22Rv1 (cell line): Measurements from ENCODE around the gene HBP1.

Experiments used
- ZFX ChIP-seq: fragments of 450-650 bp; IDR thresholded peaks from 2 replicates; pipeline ENCODE4 v1.6.1; 2017; ENCODE audit warnings: antibody characterized with exemption, borderline replicate concordance
- TF ChIP-seq, protein P1 (sequence below): fragments of 450-650 bp; IDR thresholded peaks from 2 replicates; pipeline ENCODE4 v1.5.1; 2017; ENCODE audit warnings: mild to moderate bottlenecking

DNA sequence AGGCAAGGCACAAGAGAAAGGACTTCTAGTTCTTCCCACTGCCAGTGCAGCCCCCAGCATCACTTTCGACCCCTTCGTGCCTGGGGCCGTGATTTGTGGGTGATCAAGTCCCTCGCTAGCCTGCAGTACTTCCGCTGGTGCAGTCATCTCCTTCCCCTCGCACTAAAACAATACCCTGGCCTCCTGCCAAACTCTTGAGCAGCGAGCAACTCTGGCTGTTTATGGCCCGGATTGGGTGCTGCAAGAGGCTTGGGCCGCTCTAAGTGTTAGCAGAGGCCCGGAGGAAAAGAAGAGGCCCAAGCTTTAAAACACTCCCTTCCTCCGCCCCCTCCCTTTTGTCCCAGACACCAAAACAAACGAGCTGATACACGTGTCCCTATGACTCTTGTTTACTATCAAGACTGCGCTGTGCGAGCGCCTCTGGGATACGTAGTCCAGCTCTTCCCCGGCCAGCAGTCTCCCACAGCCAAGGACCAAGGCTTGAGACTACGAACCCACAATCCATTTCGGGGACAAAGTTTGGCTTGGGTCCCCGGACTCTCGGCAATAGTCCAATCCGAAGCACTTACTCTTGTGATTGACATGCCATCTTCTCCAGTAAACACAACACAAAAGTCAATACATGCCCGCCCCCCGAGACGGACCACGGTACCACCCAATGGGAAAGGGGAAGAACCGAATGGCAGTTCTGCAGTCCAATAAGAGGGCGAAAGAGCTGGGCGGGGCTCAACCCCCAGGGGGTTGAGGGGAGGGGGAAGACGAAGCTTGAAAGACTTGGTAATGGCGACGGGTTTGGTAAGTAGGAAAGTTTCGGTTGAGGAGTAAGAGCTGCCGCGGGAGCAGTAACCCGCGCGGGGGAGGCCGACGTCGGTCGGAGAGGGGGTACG lies at the start of gene HBP1:
- TF ChIP-seq, protein P1, sequence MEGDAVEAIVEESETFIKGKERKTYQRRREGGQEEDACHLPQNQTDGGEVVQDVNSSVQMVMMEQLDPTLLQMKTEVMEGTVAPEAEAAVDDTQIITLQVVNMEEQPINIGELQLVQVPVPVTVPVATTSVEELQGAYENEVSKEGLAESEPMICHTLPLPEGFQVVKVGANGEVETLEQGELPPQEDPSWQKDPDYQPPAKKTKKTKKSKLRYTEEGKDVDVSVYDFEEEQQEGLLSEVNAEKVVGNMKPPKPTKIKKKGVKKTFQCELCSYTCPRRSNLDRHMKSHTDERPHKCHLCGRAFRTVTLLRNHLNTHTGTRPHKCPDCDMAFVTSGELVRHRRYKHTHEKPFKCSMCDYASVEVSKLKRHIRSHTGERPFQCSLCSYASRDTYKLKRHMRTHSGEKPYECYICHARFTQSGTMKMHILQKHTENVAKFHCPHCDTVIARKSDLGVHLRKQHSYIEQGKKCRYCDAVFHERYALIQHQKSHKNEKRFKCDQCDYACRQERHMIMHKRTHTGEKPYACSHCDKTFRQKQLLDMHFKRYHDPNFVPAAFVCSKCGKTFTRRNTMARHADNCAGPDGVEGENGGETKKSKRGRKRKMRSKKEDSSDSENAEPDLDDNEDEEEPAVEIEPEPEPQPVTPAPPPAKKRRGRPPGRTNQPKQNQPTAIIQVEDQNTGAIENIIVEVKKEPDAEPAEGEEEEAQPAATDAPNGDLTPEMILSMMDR: no peak
- no peak for TF ChIP-seq ZFX
